ENCODE results near the gene LAMA1. TPM values are rescaled to one million over a fixed set of nuclear protein-coding genes. Genes with fewer than 3 reads are reported as not detected.

LAMA1 gene
- total and polyA plus RNA-seq, 2 donors (not counting 3 experiments of a cell fraction or from before 2014, with no cell fraction given), result 0.04 TPM; not detected in 1

DNA sequence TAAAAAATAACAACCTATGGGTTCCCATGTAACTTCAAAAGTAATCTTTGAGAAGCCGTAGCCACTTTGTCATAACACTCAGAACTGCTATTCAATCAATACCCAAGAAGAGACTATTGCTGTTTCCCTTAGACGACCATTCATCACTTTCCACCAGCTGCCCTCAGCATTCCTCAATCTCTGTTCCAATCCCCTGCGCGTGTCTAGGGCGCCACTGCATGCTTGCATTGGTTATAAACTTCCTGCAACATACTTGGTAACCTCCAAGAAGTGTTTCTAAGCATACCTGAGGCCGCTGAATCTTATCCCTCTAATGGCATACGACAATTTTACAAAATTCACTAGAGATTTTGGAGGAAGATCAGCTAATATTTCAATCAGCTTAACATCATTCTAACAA is 134.2 kb downstream of the LAMA1 start:
- no peak for FAIRE-seq
- BruUV-seq (replicated peaks), result no TSS peak
- no peak overlapping the region for H3K9ac ChIP-seq (replicated peaks; ENCODE audit: extremely low read depth, insufficient read depth, low read length)

More for the DNA sequence above, 134.2 kb downstream of the LAMA1 start:
- POLR2A ChIA-PET, result no interaction called here
- H3K4me1 ChIP-seq (ENCODE audit: control insufficient read depth, extremely low read depth, insufficient read depth, low read length), result no peaks in the 10 kb centered on the region
- H3K9me1 ChIP-seq (replicated peaks; ENCODE audit: control insufficient read depth, extremely low read depth, insufficient read depth, low read length), result no peaks in the 10 kb centered on the region
- no peak overlapping the region for H2AFZ ChIP-seq (ENCODE audit: low read depth, low read length)
- H3K27ac ChIP-seq (ENCODE audit: insufficient read depth, low read depth, low read length), result no peak overlapping the region
- no peaks in the 10 kb centered on the region for H3K27me3 ChIP-seq (ENCODE audit: control insufficient read depth in 2 of 2, insufficient read depth in 2 of 2, low read length in 2 of 2)
- H3K9me3 ChIP-seq (replicated peaks; ENCODE audit: control insufficient read depth, insufficient read depth, low read length), result no peaks in the 10 kb centered on the region
- no peak overlapping the region for H3K4me3 ChIP-seq (replicated peaks in 1 of 3; ENCODE audit: insufficient read depth in 1 of 3, low read depth in 1 of 3, low read length in 3 of 3)
- no peaks in the 10 kb centered on the region for H4K20me1 ChIP-seq (replicated peaks; ENCODE audit: control insufficient read depth, extremely low read depth, insufficient read depth, low read length)
- H3K36me3 ChIP-seq (ENCODE audit: control insufficient read depth in 2 of 2, extremely low read depth in 1 of 2, insufficient read depth in 2 of 2, low read length in 2 of 2), result no peaks in the 10 kb centered on the region
- intact Hi-C loops (cut with micrococcal nuclease), result no loop called here
- TF ChIP-seq GATA2 (IDR thresholded peaks at IDR 0.05; ENCODE audit: insufficient read depth, insufficient read length, low read depth, low read length) (no peak), FOS (IDR thresholded peaks at IDR 0.05; ENCODE audit: borderline replicate concordance, insufficient read depth, low read length) (no peak), POLR2AphosphoS5 (IDR thresholded peaks at IDR 0.05; ENCODE audit: insufficient read depth, low read depth, low read length) (no peak), EZH2 (IDR thresholded peaks at IDR 0.05; ENCODE audit: borderline replicate concordance, low read depth, low read length, severe bottlenecking) (no peak), JUN (IDR thresholded peaks at IDR 0.05; ENCODE audit: borderline replicate concordance, insufficient read depth, insufficient read length, low read depth) (no peak), MYC (IDR thresholded peaks at IDR 0.05; ENCODE audit: low read depth, low read length) (no peak)
- TF ChIP-seq, protein P1, sequence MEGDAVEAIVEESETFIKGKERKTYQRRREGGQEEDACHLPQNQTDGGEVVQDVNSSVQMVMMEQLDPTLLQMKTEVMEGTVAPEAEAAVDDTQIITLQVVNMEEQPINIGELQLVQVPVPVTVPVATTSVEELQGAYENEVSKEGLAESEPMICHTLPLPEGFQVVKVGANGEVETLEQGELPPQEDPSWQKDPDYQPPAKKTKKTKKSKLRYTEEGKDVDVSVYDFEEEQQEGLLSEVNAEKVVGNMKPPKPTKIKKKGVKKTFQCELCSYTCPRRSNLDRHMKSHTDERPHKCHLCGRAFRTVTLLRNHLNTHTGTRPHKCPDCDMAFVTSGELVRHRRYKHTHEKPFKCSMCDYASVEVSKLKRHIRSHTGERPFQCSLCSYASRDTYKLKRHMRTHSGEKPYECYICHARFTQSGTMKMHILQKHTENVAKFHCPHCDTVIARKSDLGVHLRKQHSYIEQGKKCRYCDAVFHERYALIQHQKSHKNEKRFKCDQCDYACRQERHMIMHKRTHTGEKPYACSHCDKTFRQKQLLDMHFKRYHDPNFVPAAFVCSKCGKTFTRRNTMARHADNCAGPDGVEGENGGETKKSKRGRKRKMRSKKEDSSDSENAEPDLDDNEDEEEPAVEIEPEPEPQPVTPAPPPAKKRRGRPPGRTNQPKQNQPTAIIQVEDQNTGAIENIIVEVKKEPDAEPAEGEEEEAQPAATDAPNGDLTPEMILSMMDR (IDR thresholded peaks at IDR 0.05; ENCODE audit: extremely low read depth in 1 of 2, insufficient read depth in 1 of 2, low read depth in 1 of 2, low read length in 2 of 2), result no peak
- TF ChIP-seq, protein P2, sequence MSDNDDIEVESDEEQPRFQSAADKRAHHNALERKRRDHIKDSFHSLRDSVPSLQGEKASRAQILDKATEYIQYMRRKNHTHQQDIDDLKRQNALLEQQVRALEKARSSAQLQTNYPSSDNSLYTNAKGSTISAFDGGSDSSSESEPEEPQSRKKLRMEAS (IDR thresholded peaks at IDR 0.05; ENCODE audit: insufficient read depth, insufficient read length), result no peak
- no peak overlapping the region for H3K4me2 ChIP-seq (ENCODE audit: insufficient read depth, low read length)
- dilution Hi-C loops (cut with MboI; ENCODE audit: extremely low pct_ligation_motif_present, low sequenced_read_pairs), result no loop called here
- no peaks in the 10 kb centered on the region for H3K79me2 ChIP-seq (ENCODE audit: control insufficient read depth, insufficient read depth, low read length)
- CTCF ChIA-PET, result no interaction called here
- DNase-seq (ENCODE audit: low read depth, low spot score), result no peak

Measured in endothelial cell of umbilical vein (primary cell).